Dermis blood vessel endothelial cell (primary cell): ENCODE data around the gene ATP6V1B1. TPM values are rescaled to one million over a fixed set of nuclear protein-coding genes. Genes with fewer than 3 reads are reported as not detected.
A peak's percentile ranks its signal among the peaks of the same experiment; 100 is the strongest.

Experiments used
- DNase-seq: peaks from one replicate; pipeline ENCODE4 v3.0.0; 2010
- total RNA-seq: library from RNA; depleted of rRNA; stranded (reverse); fragments of >200 nt; gene quantifications from 2 replicates; pipeline ENCODE4 v1.2.3, GENCODE V29; 2014

The ATP6V1B1 gene
- total RNA-seq, 1 donor from 2014 or later = not detected

- no peak for DNase-seq
These were observed 7.3 kb upstream of the ATP6V1B1 start for GRCh38 chr2:70928366-70928765.

GRCh38 chr2:70930371-70931329 lies 5.0 kb upstream of the ATP6V1B1 start:
- DNase-seq = no peak

GRCh38 chr2:70931376-70932000 lies 4.2 kb upstream of the ATP6V1B1 start:
- no peak for DNase-seq

- no peak for DNase-seq
These were observed 3.0 kb upstream of the ATP6V1B1 start for GRCh38 chr2:70932631-70933230.

- DNase-seq = no peak
These were observed 719 bp upstream of the ATP6V1B1 start for GRCh38 chr2:70934981-70935380.

- DNase-seq = no peak
These were observed 672 bp downstream of the ATP6V1B1 start for GRCh38 chr2:70936165-70936978.

- no peak for DNase-seq
These were observed 1.5 kb downstream of the ATP6V1B1 start for GRCh38 chr2:70936979-70937811.

- DNase-seq = no peak
These were observed 2.3 kb downstream of the ATP6V1B1 start for GRCh38 chr2:70937866-70938585.

GRCh38 chr2:70938586-70938950 lies 2.9 kb downstream of the ATP6V1B1 start:
- no peak for DNase-seq

GRCh38 chr2:70939001-70939838 lies 3.5 kb downstream of the ATP6V1B1 start:
- no peak for DNase-seq

GRCh38 chr2:70939839-70940580 lies 4.3 kb downstream of the ATP6V1B1 start:
- no peak for DNase-seq

- no peak for DNase-seq
These were observed 5.5 kb downstream of the ATP6V1B1 start for GRCh38 chr2:70941186-70941585.

- no peak for DNase-seq
These were observed 6.0 kb downstream of the ATP6V1B1 start for GRCh38 chr2:70941701-70942100.

GRCh38 chr2:70942396-70943204 lies 6.9 kb downstream of the ATP6V1B1 start:
- DNase-seq = no peak

- no peak for DNase-seq
These were observed 7.6 kb downstream of the ATP6V1B1 start for GRCh38 chr2:70943205-70943871.

- DNase-seq = no peak
These were observed 8.5 kb downstream of the ATP6V1B1 start for GRCh38 chr2:70944111-70944690.

GRCh38 chr2:70946832-70947442 lies 11.2 kb downstream of the ATP6V1B1 start:
- DNase-seq = peak; percentile 81
